A549 (cell line): ENCODE data around the gene FRYL. TPM values are rescaled to one million over a fixed set of nuclear protein-coding genes. Genes with fewer than 3 reads are reported as not detected.

ENCODE experiments used
- ATAC-seq, 2 experiments: fragments of 200-7000 bp in 1 of 2; fragments of >200 bp in 1 of 2; cut with Nextera tagmentation in 1 of 2; cut with Tn5 transposase in 1 of 2; 3 replicates each; pipeline versions ENCODE4 v1.8.0 to v1.9.1; 2018 to 2020; ENCODE audit warnings: mild to moderate bottlenecking in 1 of 2, moderate library complexity in 1 of 2
- CTCF ChIA-PET: fragments of 300-600 bp; sonication (Branson Sonifier 250); formaldehyde crosslinking; extraction: SDS; loops from one replicate; lab custom pipeline; 2021; ENCODE audit warnings: antibody characterized with exemption, inconsistent platforms; lab: Yijun Ruan, JAX
- POLR2A ChIA-PET: fragments of 350-600 bp; formaldehyde crosslinking; extraction: SDS; loops from one replicate; lab custom pipeline; 2021; ENCODE audit warnings: antibody characterized with exemption, inconsistent platforms; lab: Yijun Ruan, JAX
- DNase-seq, 2 experiments: peaks; one replicate each; pipeline versions ENCODE4 v3.0.0 to v3.0.0-alpha.2; 2011 to 2016; ENCODE audit warnings: low read depth in 1 of 2, low spot score in 1 of 2
- FAIRE-seq: peaks from 2 replicates; lab custom pipeline; 2011; peaks lifted over from hg19 to GRCh38; lab: Jason Lieb, UNC
- H3K27ac ChIP-seq, 2 experiments: fragments of >200 bp; sonication (Bioruptor Twin); formaldehyde crosslinking; 3 replicates each; pipeline ENCODE4 v1.5.1; 2016 to 2017
- H3K4me1 ChIP-seq: fragments of >200 bp; sonication (Bioruptor Twin); formaldehyde crosslinking; 3 replicates; pipeline ENCODE4 v1.6.1; 2016
- H3K4me2 ChIP-seq: fragments of >200 bp; sonication (Bioruptor Twin); formaldehyde crosslinking; 3 replicates; pipeline ENCODE4 v1.6.1; 2016
- H3K4me3 ChIP-seq: fragments of >200 bp; sonication (Bioruptor Twin); formaldehyde crosslinking; 3 replicates; pipeline ENCODE4 v1.5.1; 2016
- H3K9me3 ChIP-seq: fragments of >200 bp; sonication (Bioruptor Twin); formaldehyde crosslinking; 3 replicates; pipeline ENCODE4 v1.6.1; 2016
- BHLHE40 ChIP-seq: IDR thresholded peaks from 2 replicates; pipeline ENCODE4 v1.6.1; 2012; ENCODE audit warnings: low read depth, low read length, inconsistent platforms
- CBX2 ChIP-seq: fragments of 200-600 bp; sonication (generic); IDR thresholded peaks from 2 replicates; pipeline ENCODE4 v1.6.1; 2016; ENCODE audit warnings: low read depth, mild to moderate bottlenecking, borderline replicate concordance
- CBX8 ChIP-seq: fragments of 200-600 bp; sonication (generic); IDR thresholded peaks from 2 replicates; pipeline ENCODE4 v1.6.1; 2016
- EHF ChIP-seq: fragments of 250-450 bp; sonication (Bioruptor Pico); IDR thresholded peaks from 2 replicates; pipeline ENCODE4 v1.5.0; 2020; ENCODE audit warnings: mild to moderate bottlenecking
- EP300 ChIP-seq, 2 experiments: fragments of >200 bp; sonication (Bioruptor Twin); formaldehyde crosslinking; IDR thresholded peaks; 2 replicates in 1 of 2; 3 replicates in 1 of 2; pipeline ENCODE4 v1.6.1; 2016 to 2017
- FOSL2 ChIP-seq, 2 experiments: fragments of 450-650 bp in 1 of 2; fragments of >200 bp in 1 of 2; sonication (Bioruptor Twin) in 1 of 2; formaldehyde crosslinking; IDR thresholded peaks; 2 replicates each; pipeline versions ENCODE4 v1.5.0 to v1.6.1; 2016 to 2020; ENCODE audit warnings: mild to moderate bottlenecking in 1 of 2, moderate library complexity in 1 of 2
- GATA3 ChIP-seq: IDR thresholded peaks from 2 replicates; pipeline ENCODE4 v1.6.1; 2012; ENCODE audit warnings: borderline replicate concordance
- HMGXB4 ChIP-seq: fragments of 250-450 bp; sonication (Bioruptor Pico); IDR thresholded peaks from 2 replicates; pipeline ENCODE4 v1.5.0; 2021; ENCODE audit warnings: mild to moderate bottlenecking, moderate library complexity, borderline replicate concordance
- HOXA7 ChIP-seq: fragments of 250-450 bp; sonication (Bioruptor Pico); IDR thresholded peaks from 2 replicates; pipeline ENCODE4 v1.5.0; 2020; ENCODE audit warnings: mild to moderate bottlenecking, moderate library complexity
- HOXB13 ChIP-seq: fragments of 250-450 bp; sonication (Bioruptor Pico); IDR thresholded peaks from 2 replicates; pipeline ENCODE4 v1.5.0; 2020; ENCODE audit warnings: low read depth, mild to moderate bottlenecking, moderate library complexity
- HOXB5 ChIP-seq: fragments of 250-450 bp; sonication (Bioruptor Pico); IDR thresholded peaks from 2 replicates; pipeline ENCODE4 v1.5.0; 2020; ENCODE audit warnings: mild to moderate bottlenecking, moderate library complexity
- JUNB ChIP-seq: fragments of >200 bp; sonication (Bioruptor Twin); formaldehyde crosslinking; IDR thresholded peaks from 2 replicates; pipeline ENCODE4 v1.6.1; 2016
- KDM1A ChIP-seq: fragments of 200-600 bp; sonication (generic); IDR thresholded peaks from 2 replicates; pipeline ENCODE4 v1.6.1; 2016; ENCODE audit warnings: low read depth, mild to moderate bottlenecking
- MYC ChIP-seq: IDR thresholded peaks from 2 replicates; pipeline ENCODE4 v1.6.1; 2012; ENCODE audit warnings: mild to moderate bottlenecking, inconsistent platforms, low read length, improper control_type of control experiment, borderline replicate concordance
- NFE2L2 ChIP-seq: fragments of 150-350 bp; conservative IDR thresholded peaks from 2 replicates; pipeline ENCODE4 v1.6.1; 2014; ENCODE audit warnings: low read length
- NR3C1 ChIP-seq: fragments of >200 bp; sonication (Bioruptor Twin); formaldehyde crosslinking; IDR thresholded peaks from 3 replicates; pipeline ENCODE4 v1.6.1; 2017
- RAD21 ChIP-seq, 2 experiments: fragments of >200 bp in 1 of 2; sonication (Bioruptor Twin) in 1 of 2; formaldehyde crosslinking in 1 of 2; IDR thresholded peaks in 1 of 2; conservative IDR thresholded peaks in 1 of 2; 2 replicates in 1 of 2; 3 replicates in 1 of 2; pipeline ENCODE4 v1.6.1; 2012 to 2018; ENCODE audit warnings: inconsistent platforms in 1 of 2
- RARB ChIP-seq: fragments of 250-450 bp; sonication (Bioruptor Pico); IDR thresholded peaks from 2 replicates; pipeline ENCODE4 v1.8.0; 2021; ENCODE audit warnings: mild to moderate bottlenecking, moderate library complexity
- REST ChIP-seq: fragments of 200-600 bp; sonication (generic); IDR thresholded peaks from 2 replicates; pipeline ENCODE4 v1.6.1; 2016; ENCODE audit warnings: antibody characterized with exemption, mild to moderate bottlenecking, moderate library complexity
- RNF2 ChIP-seq: fragments of 200-600 bp; sonication (generic); IDR thresholded peaks from 2 replicates; pipeline ENCODE4 v1.6.1; 2016; ENCODE audit warnings: low read depth, mild to moderate bottlenecking, antibody characterized with exemption, moderate library complexity, borderline replicate concordance
- SMC3 ChIP-seq: fragments of >200 bp; sonication (Bioruptor Twin); formaldehyde crosslinking; IDR thresholded peaks from 3 replicates; pipeline ENCODE4 v1.6.1; 2018; ENCODE audit warnings: inconsistent platforms
- TFCP2L1 ChIP-seq: fragments of 250-450 bp; sonication (Bioruptor Pico); IDR thresholded peaks from 2 replicates; pipeline ENCODE4 v1.5.0; 2021; ENCODE audit warnings: mild to moderate bottlenecking
- WGBS: methylation state at CpG from one replicate; pipeline ENCODE4 v1.1.6; 2017; ENCODE audit errors: missing lambda C conversion rate; 5-methylcytosine and 5-hydroxymethylcytosine counted together
- polyA plus RNA-seq, 4 experiments: library from polyadenylated mRNA; depleted of rRNA in 3 of 4; stranded (reverse); fragments of >200 nt; fragmentation: RNase III in 1 of 4; extraction: RNeasy Plus Mini Kit Qiagen cat#74134 plus additional on column Dnase treatment in 1 of 4; gene quantifications; 2 replicates in 3 of 4; 3 replicates in 1 of 4; pipeline ENCODE4 v1.2.3, GENCODE V29; 2011 to 2017
- TF ChIP-seq, protein P1 (sequence below): fragments of >200 bp; sonication (Bioruptor Twin); formaldehyde crosslinking; IDR thresholded peaks from 3 replicates; pipeline ENCODE4 v1.5.1; 2016
- TF ChIP-seq, protein P2 (sequence below): fragments of 250-450 bp; sonication (Bioruptor Pico); IDR thresholded peaks from 2 replicates; pipeline ENCODE4 v1.5.0; 2020; ENCODE audit warnings: low read depth, mild to moderate bottlenecking, moderate library complexity
- TF ChIP-seq, protein P3 (sequence below): IDR thresholded peaks from 2 replicates; pipeline ENCODE4 v1.6.1; 2012
- TF ChIP-seq, protein P4 (sequence below): fragments of >200 bp; sonication (Bioruptor Twin); formaldehyde crosslinking; IDR thresholded peaks from 3 replicates; pipeline ENCODE4 v1.6.1; 2016

Gene FRYL
- polyA plus RNA-seq, 2 of the 4 experiments (the other 2 are of a cell fraction) = 7.1 to 21.1 TPM

DNA sequence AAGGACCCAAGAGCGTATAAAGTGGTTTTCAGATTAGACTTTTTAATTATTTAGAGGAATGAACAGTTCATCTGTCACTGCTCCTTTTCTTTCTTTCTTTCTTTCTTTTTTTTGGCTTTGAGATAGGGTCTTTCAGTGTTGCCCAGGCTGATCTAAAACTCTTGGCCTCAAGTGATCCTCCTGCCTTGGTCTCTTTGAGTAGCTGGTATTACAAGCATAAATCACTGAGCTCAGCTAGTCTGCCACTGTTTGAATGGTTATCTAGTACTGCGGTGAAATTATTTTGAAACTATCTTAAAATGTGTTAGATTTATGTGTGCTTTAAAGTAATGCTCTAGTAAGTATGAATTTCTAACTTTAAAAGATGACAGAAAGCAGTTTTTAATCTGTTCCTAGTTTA is 6.5 kb upstream of the FRYL start:
- no peak for FAIRE-seq
- no peak overlapping the region for H3K27ac ChIP-seq
- TF ChIP-seq JUNB (no peak), RNF2 (no peak), EP300 (IDR thresholded peaks at IDR 0.05) (no peak), NR3C1 (no peak), NFE2L2 (no peak), BHLHE40 (no peak), HOXA7 (no peak), CBX2 (no peak), HOXB5 (CRISPR knock-in tag) (no peak)
- TF ChIP-seq, all 56 proteins: peak for 0
- no peak overlapping the region for H3K4me2 ChIP-seq
- POLR2A ChIA-PET = no interaction called here
- 94% methylated on average over 2 of the region's 2 CpGs for WGBS
- ATAC-seq = no peak
- H3K4me1 ChIP-seq = no peaks in the 10 kb centered on the region
- H3K4me3 ChIP-seq = no peak overlapping the region
- CTCF ChIA-PET = no interaction called here
- no peak for DNase-seq
- no peaks in the 10 kb centered on the region for H3K9me3 ChIP-seq

GRCh38 chr4:48785302-48785701 is 5.2 kb upstream of the FRYL start:
- Histone ChIP-seq H3K4me3 (no peak overlapping the region), H3K4me1 (peaks cover 3% of the 10 kb centered on the region; the same call in 1 of the 3 replicates), H3K4me2 (no peak overlapping the region), H3K27ac (no peak overlapping the region), H3K9me3 (no peaks in the 10 kb centered on the region)
- CTCF ChIA-PET = interaction anchor here (1.1 kb wide), 1 partner anchor 176 kb away, joined by 3 read pairs; no protein-coding TSS in a partner anchor
- no peak for FAIRE-seq
- TF ChIP-seq TFCP2L1 (no peak), RNF2 (no peak), GATA3 (no peak), HMGXB4 (CRISPR knock-in tag) (no peak), HOXB13 (CRISPR knock-in tag) (no peak), RARB (CRISPR knock-in tag) (no peak), MYC (no peak), RAD21 (conservative IDR thresholded peaks at IDR 0.05 in 1 of 2, IDR thresholded peaks at IDR 0.05 in 1 of 2) (no peak), FOSL2 (IDR thresholded peaks at IDR 0.05) (no peak), FOSL2 (CRISPR knock-in tag; IDR thresholded peaks at IDR 0.05) (no peak), REST (no peak), KDM1A (no peak), JUNB (no peak), NFE2L2 (no peak), SMC3 (no peak), EHF (CRISPR knock-in tag) (no peak), CBX8 (no peak)
- TF ChIP-seq, protein P1, sequence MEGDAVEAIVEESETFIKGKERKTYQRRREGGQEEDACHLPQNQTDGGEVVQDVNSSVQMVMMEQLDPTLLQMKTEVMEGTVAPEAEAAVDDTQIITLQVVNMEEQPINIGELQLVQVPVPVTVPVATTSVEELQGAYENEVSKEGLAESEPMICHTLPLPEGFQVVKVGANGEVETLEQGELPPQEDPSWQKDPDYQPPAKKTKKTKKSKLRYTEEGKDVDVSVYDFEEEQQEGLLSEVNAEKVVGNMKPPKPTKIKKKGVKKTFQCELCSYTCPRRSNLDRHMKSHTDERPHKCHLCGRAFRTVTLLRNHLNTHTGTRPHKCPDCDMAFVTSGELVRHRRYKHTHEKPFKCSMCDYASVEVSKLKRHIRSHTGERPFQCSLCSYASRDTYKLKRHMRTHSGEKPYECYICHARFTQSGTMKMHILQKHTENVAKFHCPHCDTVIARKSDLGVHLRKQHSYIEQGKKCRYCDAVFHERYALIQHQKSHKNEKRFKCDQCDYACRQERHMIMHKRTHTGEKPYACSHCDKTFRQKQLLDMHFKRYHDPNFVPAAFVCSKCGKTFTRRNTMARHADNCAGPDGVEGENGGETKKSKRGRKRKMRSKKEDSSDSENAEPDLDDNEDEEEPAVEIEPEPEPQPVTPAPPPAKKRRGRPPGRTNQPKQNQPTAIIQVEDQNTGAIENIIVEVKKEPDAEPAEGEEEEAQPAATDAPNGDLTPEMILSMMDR = no peak
- TF ChIP-seq, protein P2, sequence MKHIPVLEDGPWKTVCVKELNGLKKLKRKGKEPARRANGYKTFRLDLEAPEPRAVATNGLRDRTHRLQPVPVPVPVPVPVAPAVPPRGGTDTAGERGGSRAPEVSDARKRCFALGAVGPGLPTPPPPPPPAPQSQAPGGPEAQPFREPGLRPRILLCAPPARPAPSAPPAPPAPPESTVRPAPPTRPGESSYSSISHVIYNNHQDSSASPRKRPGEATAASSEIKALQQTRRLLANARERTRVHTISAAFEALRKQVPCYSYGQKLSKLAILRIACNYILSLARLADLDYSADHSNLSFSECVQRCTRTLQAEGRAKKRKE (CRISPR knock-in tag) = no peak
- TF ChIP-seq, protein P3, sequence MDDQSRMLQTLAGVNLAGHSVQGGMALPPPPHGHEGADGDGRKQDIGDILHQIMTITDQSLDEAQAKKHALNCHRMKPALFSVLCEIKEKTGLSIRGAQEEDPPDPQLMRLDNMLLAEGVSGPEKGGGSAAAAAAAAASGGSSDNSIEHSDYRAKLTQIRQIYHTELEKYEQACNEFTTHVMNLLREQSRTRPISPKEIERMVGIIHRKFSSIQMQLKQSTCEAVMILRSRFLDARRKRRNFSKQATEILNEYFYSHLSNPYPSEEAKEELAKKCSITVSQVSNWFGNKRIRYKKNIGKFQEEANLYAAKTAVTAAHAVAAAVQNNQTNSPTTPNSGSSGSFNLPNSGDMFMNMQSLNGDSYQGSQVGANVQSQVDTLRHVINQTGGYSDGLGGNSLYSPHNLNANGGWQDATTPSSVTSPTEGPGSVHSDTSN = no peak
- TF ChIP-seq, protein P4, sequence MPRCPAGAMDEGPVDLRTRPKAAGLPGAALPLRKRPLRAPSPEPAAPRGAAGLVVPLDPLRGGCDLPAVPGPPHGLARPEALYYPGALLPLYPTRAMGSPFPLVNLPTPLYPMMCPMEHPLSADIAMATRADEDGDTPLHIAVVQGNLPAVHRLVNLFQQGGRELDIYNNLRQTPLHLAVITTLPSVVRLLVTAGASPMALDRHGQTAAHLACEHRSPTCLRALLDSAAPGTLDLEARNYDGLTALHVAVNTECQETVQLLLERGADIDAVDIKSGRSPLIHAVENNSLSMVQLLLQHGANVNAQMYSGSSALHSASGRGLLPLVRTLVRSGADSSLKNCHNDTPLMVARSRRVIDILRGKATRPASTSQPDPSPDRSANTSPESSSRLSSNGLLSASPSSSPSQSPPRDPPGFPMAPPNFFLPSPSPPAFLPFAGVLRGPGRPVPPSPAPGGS = no peak
- no peak for ATAC-seq
- no peak for DNase-seq
- POLR2A ChIA-PET = interaction anchor here (0.6 kb wide), 1 partner anchor 12 kb away, joined by 3 read pairs; no protein-coding TSS in a partner anchor
